Endothelial cell (in vitro differentiated cells): ENCODE data around the gene STT3B. TPM values are rescaled to one million over a fixed set of nuclear protein-coding genes. Genes with fewer than 3 reads are reported as not detected.

Source experiments
- DNase-seq: peaks from one replicate; pipeline ENCODE4 v3.0.0; 2021; ENCODE audit warnings: low spot score
- H3K27ac Mint-ChIP-seq: one replicate; pipeline ENCODE4 v1.8.0; 2021; ENCODE audit warnings: mixed read lengths, inconsistent platforms; ENCODE audit not compliant: unreplicated experiment
- H3K27me3 Mint-ChIP-seq: one replicate; pipeline ENCODE4 v1.8.0; 2021; ENCODE audit warnings: mild to moderate bottlenecking, moderate library complexity, mixed read lengths, inconsistent platforms; ENCODE audit not compliant: unreplicated experiment
- H3K36me3 Mint-ChIP-seq: one replicate; pipeline ENCODE4 v1.8.0; 2021; ENCODE audit warnings: mild to moderate bottlenecking, low read depth, mixed read lengths, inconsistent platforms; ENCODE audit not compliant: unreplicated experiment
- H3K4me1 Mint-ChIP-seq: one replicate; pipeline ENCODE4 v1.8.0; 2021; ENCODE audit warnings: mild to moderate bottlenecking, mixed read lengths, inconsistent platforms; ENCODE audit not compliant: unreplicated experiment
- H3K4me3 Mint-ChIP-seq: one replicate; pipeline ENCODE4 v1.8.0; 2021; ENCODE audit warnings: mild to moderate bottlenecking, mixed read lengths, inconsistent platforms; ENCODE audit not compliant: unreplicated experiment
- H3K9me3 Mint-ChIP-seq: one replicate; pipeline ENCODE4 v1.8.0; 2021; ENCODE audit warnings: mixed read lengths, inconsistent platforms; ENCODE audit not compliant: unreplicated experiment
- total RNA-seq: library from RNA; stranded (reverse); fragmentation: NEBNext Ultra II Directional; extraction: Animal tissue kit (Norgen Biotek cat#: 25700); gene quantifications from one replicate; pipeline ENCODE4 v1.2.1, GENCODE V29; 2021; ENCODE audit not compliant: unreplicated experiment
- TF ChIP-seq, protein P1 (sequence below): fragments of 200-600 bp; sonication (generic); IDR thresholded peaks from one replicate; pipeline ENCODE4 v1.5.0; 2021; ENCODE audit warnings: antibody characterized with exemption; ENCODE audit not compliant: unreplicated experiment

Gene STT3B
- total RNA-seq, 1 donor from 2014 or later: 103 TPM

DNA sequence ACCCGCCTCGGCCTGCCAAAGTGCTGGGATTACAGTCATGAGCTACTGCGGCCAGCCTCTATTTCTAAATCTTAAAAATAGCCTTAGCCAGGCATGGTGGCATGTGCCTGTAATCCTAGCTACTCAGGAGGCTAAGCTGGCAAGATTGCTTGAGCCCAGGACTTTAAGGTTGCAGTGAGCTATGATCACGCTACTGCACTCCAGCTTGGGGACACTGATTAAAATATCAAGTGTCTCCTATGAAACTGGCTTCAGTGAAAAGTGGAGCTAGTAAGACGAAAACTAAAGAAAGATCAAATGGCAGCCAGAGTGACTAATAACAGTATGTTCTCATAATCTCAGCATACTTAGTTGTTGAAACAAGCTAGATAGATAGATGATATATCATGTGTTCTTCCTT lies 112.5 kb downstream of the STT3B start:
- TF ChIP-seq, protein P1, sequence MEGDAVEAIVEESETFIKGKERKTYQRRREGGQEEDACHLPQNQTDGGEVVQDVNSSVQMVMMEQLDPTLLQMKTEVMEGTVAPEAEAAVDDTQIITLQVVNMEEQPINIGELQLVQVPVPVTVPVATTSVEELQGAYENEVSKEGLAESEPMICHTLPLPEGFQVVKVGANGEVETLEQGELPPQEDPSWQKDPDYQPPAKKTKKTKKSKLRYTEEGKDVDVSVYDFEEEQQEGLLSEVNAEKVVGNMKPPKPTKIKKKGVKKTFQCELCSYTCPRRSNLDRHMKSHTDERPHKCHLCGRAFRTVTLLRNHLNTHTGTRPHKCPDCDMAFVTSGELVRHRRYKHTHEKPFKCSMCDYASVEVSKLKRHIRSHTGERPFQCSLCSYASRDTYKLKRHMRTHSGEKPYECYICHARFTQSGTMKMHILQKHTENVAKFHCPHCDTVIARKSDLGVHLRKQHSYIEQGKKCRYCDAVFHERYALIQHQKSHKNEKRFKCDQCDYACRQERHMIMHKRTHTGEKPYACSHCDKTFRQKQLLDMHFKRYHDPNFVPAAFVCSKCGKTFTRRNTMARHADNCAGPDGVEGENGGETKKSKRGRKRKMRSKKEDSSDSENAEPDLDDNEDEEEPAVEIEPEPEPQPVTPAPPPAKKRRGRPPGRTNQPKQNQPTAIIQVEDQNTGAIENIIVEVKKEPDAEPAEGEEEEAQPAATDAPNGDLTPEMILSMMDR: no peak
- Mint-ChIP-seq H3K36me3 (peaks cover 37% of the 10 kb centered on the region), H3K9me3 (no peaks in the 10 kb centered on the region), H3K27me3 (peaks cover 2% of the 10 kb centered on the region), H3K4me1 (peaks cover 3% of the 10 kb centered on the region), H3K27ac (no peak overlapping the region), H3K4me3 (no peak overlapping the region)
- DNase-seq: no peak

GRCh38 chr3:31648286-31648968 lies 115.7 kb downstream of the STT3B start:
- no peak overlapping the region for H3K27ac Mint-ChIP-seq
- peaks cover 3% of the 10 kb centered on the region for H3K4me1 Mint-ChIP-seq
- no peak overlapping the region for H3K4me3 Mint-ChIP-seq
- peaks cover 2% of the 10 kb centered on the region for H3K27me3 Mint-ChIP-seq
- TF ChIP-seq, protein P1: no peak
- no peak for DNase-seq
- H3K9me3 Mint-ChIP-seq: peaks cover 5% of the 10 kb centered on the region
- H3K36me3 Mint-ChIP-seq: peaks cover 50% of the 10 kb centered on the region

DNA sequence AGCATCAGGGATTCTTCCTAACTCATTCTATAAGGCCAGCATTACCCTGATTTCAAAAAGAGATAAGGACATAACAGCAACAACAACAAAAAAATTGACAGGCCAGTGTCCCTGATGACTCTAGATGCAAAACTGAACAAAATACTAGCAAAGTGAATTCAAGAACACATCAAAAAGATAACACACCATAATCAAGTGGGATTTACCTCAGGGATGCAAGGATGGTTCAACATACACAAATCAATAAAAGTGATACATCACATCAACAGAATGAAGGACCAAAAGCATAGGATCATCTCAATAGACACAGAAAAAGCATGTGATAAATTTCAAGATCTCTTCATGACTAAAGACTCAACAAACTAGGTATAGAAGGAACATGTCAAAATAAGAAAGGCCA lies 119.6 kb downstream of the STT3B start:
- Mint-ChIP-seq H3K9me3 (peaks cover 5% of the 10 kb centered on the region), H3K4me3 (no peak overlapping the region), H3K36me3 (peaks cover 52% of the 10 kb centered on the region), H3K27ac (no peak overlapping the region), H3K4me1 (peaks cover 3% of the 10 kb centered on the region), H3K27me3 (peaks cover 2% of the 10 kb centered on the region)
- DNase-seq: no peak
- TF ChIP-seq, protein P1: no peak

- DNase-seq: no peak
- Mint-ChIP-seq H3K9me3 (peaks cover 5% of the 10 kb centered on the region), H3K36me3 (peaks cover 43% of the 10 kb centered on the region), H3K4me3 (peak overlapping the region; percentile 12), H3K27me3 (peaks cover 2% of the 10 kb centered on the region), H3K4me1 (no peaks in the 10 kb centered on the region), H3K27ac (no peak overlapping the region)
- TF ChIP-seq, protein P1: no peak
Observed at GRCh38 chr3:31653464-31653863, 120.7 kb downstream of the STT3B start.

- no peaks in the 10 kb centered on the region for H3K4me1 Mint-ChIP-seq
- no peaks in the 10 kb centered on the region for H3K27me3 Mint-ChIP-seq
- no peak overlapping the region for H3K4me3 Mint-ChIP-seq
- TF ChIP-seq, protein P1: no peak
- peaks cover 5% of the 10 kb centered on the region for H3K9me3 Mint-ChIP-seq
- peaks cover 33% of the 10 kb centered on the region for H3K36me3 Mint-ChIP-seq
- no peak overlapping the region for H3K27ac Mint-ChIP-seq
- no peak for DNase-seq
Observed at GRCh38 chr3:31654998-31655397, 122.3 kb downstream of the STT3B start.
